Mesothelial cell of epicardium (in vitro differentiated cells): ENCODE results near the gene TOM1L2. TPM values are rescaled to one million over a fixed set of nuclear protein-coding genes. Genes with fewer than 3 reads are reported as not detected.

Experiments
- DNase-seq, 2 experiments: peaks; one replicate each; pipeline ENCODE4 v3.0.0; 2021; ENCODE audit warnings: low spot score in 2 of 2; ENCODE audit not compliant: unreplicated experiment in 2 of 2
- H3K27ac Mint-ChIP-seq: 2 replicates; pipeline ENCODE4 v1.8.0; 2021; ENCODE audit warnings: mixed read lengths
- H3K27me3 Mint-ChIP-seq: 2 replicates; pipeline ENCODE4 v1.8.0; 2021; ENCODE audit warnings: low read depth, mixed read lengths
- H3K36me3 Mint-ChIP-seq: 2 replicates; pipeline ENCODE4 v1.8.0; 2021; ENCODE audit warnings: mixed read lengths
- H3K4me1 Mint-ChIP-seq: 2 replicates; pipeline ENCODE4 v1.8.0; 2021; ENCODE audit warnings: mixed read lengths
- H3K4me3 Mint-ChIP-seq: 2 replicates; pipeline ENCODE4 v1.8.0; 2021; ENCODE audit warnings: mild to moderate bottlenecking, moderate library complexity, mixed read lengths
- H3K9me3 Mint-ChIP-seq: 2 replicates; pipeline ENCODE4 v1.8.0; 2021; ENCODE audit warnings: mixed read lengths
- total RNA-seq: library from RNA; stranded (reverse); gene quantifications from 3 replicates; pipeline ENCODE4 v1.2.1, GENCODE V29; 2021
- TF ChIP-seq, protein P1 (sequence below): fragments of 200-600 bp; sonication (generic); IDR thresholded peaks from one replicate; pipeline ENCODE4 v1.5.0; 2021; ENCODE audit warnings: antibody characterized with exemption; ENCODE audit not compliant: unreplicated experiment

TOM1L2 gene
- total RNA-seq, 1 donor from 2014 or later, result 126 TPM

DNA sequence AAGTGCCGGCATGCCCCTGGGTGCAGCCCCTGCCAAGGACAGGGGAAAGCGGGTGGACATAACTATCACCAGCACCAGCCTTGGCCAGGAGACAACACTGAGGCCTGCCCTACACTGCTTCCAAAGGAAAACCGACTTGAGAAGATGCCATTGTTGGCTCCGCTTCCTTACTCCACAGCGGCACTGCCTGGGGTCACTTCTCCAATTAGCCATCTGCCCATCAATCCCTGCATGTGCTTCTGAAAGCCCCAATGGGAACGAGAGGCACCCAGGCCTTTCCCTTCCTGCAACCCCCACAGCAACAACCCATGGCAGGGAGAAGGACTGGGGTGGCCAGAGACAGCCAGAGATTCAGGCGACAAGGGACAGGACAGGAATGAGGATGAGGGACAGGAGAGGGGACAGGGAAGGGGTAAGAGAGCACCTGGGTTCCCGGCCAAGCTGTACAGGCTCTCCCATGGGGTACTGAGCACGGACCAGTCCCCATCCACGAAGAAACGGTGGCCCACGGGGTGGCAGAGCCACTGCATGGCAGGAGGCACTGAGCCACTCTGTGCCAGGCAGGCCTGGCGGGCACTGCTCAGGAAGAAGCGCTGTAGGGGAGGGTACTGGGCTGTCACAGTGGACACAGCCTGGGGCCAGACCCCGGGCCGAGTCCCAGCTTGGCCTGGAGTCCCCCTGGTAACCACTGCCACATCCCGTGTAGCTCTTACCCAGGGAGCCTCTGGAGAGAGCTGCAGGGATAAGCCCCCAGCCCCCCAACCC lies 156.6 kb downstream of the TOM1L2 start:
- Mint-ChIP-seq H3K27ac (peak overlapping the region; percentile 73), H3K4me3 (no peak overlapping the region), H3K36me3 (peaks cover 14% of the 10 kb centered on the region), H3K9me3 (no peaks in the 10 kb centered on the region), H3K27me3 (no peaks in the 10 kb centered on the region), H3K4me1 (peaks cover 24% of the 10 kb centered on the region)
- TF ChIP-seq, protein P1, sequence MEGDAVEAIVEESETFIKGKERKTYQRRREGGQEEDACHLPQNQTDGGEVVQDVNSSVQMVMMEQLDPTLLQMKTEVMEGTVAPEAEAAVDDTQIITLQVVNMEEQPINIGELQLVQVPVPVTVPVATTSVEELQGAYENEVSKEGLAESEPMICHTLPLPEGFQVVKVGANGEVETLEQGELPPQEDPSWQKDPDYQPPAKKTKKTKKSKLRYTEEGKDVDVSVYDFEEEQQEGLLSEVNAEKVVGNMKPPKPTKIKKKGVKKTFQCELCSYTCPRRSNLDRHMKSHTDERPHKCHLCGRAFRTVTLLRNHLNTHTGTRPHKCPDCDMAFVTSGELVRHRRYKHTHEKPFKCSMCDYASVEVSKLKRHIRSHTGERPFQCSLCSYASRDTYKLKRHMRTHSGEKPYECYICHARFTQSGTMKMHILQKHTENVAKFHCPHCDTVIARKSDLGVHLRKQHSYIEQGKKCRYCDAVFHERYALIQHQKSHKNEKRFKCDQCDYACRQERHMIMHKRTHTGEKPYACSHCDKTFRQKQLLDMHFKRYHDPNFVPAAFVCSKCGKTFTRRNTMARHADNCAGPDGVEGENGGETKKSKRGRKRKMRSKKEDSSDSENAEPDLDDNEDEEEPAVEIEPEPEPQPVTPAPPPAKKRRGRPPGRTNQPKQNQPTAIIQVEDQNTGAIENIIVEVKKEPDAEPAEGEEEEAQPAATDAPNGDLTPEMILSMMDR, result no peak
- no peak for DNase-seq

DNA sequence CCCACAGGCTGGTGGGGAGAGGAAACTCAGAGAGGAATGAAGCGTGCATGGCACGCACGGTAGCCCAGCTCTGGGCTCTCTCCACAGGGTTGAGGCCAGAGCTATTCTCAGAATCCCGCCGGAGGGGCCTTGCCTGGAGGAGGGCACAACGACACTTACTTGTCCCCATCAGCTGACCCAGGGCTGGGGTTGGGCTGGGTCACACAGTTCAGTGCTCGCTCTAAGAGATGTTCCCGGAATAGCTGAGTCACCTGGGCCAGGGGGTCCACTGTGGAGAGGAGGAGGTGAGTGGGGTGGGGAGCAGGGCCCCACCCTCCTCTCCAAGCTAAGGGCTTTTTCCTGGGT lies 157.2 kb downstream of the TOM1L2 start:
- no peaks in the 10 kb centered on the region for H3K9me3 Mint-ChIP-seq
- peaks cover 14% of the 10 kb centered on the region for H3K36me3 Mint-ChIP-seq
- TF ChIP-seq, protein P1, result no peak
- no peaks in the 10 kb centered on the region for H3K27me3 Mint-ChIP-seq
- no peak overlapping the region for H3K4me3 Mint-ChIP-seq
- DNase-seq, result no peak
- H3K4me1 Mint-ChIP-seq, result peaks cover 26% of the 10 kb centered on the region
- H3K27ac Mint-ChIP-seq, result no peak overlapping the region

DNA sequence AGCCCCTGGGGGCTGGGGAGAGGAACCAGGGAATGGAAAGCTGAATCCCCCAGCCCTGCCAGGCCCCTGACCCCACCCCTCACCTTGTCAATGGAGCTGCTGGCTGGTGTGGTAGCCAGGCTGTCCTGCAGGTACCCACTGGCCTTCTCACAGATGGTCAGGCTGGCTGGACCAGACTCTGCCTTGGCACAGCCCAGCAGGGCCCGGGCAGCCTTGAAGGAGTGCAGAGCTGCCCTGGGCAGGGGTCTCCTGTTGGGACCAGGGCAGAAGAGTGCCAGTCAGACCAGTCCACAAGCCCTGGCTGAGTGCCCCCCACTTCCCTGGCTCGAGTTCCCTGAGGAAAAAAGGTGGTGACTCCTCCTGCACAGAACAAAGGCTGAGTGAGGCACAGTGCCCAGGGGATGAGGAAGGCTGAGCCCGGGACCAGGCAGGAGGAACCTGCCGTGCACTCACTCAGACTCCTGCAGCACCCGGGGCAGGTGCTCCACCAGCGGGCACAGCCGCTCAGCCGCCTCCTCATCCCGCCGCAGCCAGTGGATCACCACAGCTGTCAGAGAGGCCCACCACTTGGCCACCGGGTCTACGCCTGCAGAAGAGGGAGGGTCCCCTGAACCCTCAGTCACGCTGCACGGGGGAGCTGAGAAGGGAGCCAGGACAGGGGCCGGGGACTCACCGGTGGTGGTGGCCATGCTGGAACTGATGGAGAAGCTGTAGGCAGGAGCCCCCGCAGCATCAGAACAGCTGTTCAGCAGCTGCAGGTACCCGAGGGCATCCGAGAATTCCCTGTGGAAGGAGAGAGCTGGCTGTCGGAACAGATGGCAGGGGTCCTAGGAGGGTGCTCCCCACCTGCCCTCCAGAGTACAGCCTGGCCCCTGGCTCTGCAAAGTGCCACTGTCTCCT lies 157.8 kb downstream of the TOM1L2 start:
- TF ChIP-seq, protein P1, result no peak
- H3K27ac Mint-ChIP-seq, result peak overlapping the region; percentile 43
- peaks cover 11% of the 10 kb centered on the region for H3K36me3 Mint-ChIP-seq

DNA sequence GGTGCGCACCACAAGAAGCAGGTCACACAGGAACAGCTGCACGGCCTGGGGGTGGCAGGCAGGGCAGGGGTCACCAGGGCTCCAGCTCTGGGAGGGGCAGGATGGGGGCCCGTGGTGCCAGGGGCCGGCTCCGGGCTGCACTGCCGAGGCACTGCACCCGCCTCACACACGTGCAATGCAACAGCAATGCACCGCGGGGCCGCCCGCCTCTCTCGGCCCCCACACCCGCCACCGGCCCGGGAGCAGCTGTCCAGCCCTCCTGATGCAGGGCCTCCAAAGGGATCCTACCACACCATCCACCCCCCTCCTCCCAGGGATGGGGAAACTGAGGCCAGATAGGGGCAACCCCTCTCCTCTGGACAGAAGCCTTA lies 158.5 kb downstream of the TOM1L2 start:
- TF ChIP-seq, protein P1, result no peak

More for the DNA sequence above, 157.8 kb downstream of the TOM1L2 start:
- no peak overlapping the region for H3K4me3 Mint-ChIP-seq
- H3K9me3 Mint-ChIP-seq, result no peaks in the 10 kb centered on the region
- no peaks in the 10 kb centered on the region for H3K27me3 Mint-ChIP-seq
- peaks cover 24% of the 10 kb centered on the region for H3K4me1 Mint-ChIP-seq
- no peak for DNase-seq

DNA sequence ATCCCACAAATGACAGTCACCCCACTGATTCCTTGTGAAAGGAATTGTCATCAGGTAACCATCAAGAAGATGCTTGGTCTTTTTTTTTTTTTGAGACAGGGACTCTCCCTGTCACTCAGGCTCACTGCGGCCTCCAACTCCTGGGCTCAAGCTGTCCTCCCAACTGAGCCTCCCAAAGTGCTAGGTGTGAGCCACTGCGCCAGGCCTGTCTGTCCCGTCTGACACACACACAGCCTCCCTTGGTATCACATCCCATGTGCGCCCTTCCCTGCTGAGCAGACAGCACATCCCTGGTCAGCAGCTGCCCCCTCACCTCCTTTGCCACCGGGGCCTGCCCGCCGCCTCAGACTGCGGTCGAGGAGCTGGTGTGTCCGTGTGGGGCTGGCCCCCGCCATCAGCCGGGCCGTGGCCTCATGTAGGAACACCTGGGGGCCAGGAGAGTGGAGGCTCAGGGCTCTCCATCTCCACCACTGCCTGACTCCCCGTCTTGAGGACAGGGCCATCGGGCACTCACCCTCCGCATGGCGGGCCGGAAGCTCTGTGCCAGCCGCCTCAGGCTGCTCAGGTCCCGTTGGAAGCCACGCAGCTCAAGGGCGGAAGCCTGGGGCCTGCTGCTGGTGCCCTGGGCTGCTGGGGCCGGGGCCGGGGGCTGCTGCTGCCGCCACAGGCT lies 159.0 kb downstream of the TOM1L2 start:
- Mint-ChIP-seq H3K36me3 (peaks cover 3% of the 10 kb centered on the region), H3K4me3 (no peak overlapping the region), H3K4me1 (peaks cover 31% of the 10 kb centered on the region), H3K27ac (peak overlapping the region; percentile 25), H3K9me3 (no peaks in the 10 kb centered on the region), H3K27me3 (no peaks in the 10 kb centered on the region)
- no peak for DNase-seq
- TF ChIP-seq, protein P1, result no peak

More for the DNA sequence above, 158.5 kb downstream of the TOM1L2 start:
- peaks cover 30% of the 10 kb centered on the region for H3K4me1 Mint-ChIP-seq
- peaks cover 7% of the 10 kb centered on the region for H3K36me3 Mint-ChIP-seq
- H3K9me3 Mint-ChIP-seq, result no peaks in the 10 kb centered on the region
- no peak overlapping the region for H3K27ac Mint-ChIP-seq
- no peak overlapping the region for H3K4me3 Mint-ChIP-seq
- H3K27me3 Mint-ChIP-seq, result no peaks in the 10 kb centered on the region
- no peak for DNase-seq
